NT2/D1 (cell line): ENCODE data around the gene FRMD4B.

Source experiments
- SUZ12 ChIP-seq: IDR thresholded peaks from 2 replicates; pipeline ENCODE4 v1.6.1; 2011; ENCODE audit not compliant: insufficient read length, insufficient read depth; ENCODE audit errors: extremely low read depth
- ZNF274 ChIP-seq: IDR thresholded peaks from 2 replicates; pipeline ENCODE4 v1.6.1; 2011; ENCODE audit warnings: mild to moderate bottlenecking, low read depth, low read length

- no peak for TF ChIP-seq SUZ12
- no peak for TF ChIP-seq ZNF274
Measured at GRCh38 chr3:69371816-69372215, 14.1 kb downstream of the FRMD4B start.
